Activated naive CD4-positive, alpha-beta T cell treated with Interleukin-2 at 50 U/mL for 16 hours (primary cell): ENCODE measurements around the gene ZNF620.
"Not testable (repeated sequence)": the region's sequence is repeated elsewhere in the genome, so short reads cannot be mapped to it uniquely, and the experiment has no call there.

Experiments used
- DNase-seq: peaks from one replicate; pipeline ENCODE4 v3.0.0-alpha.2; 2020

ZNF620 gene

DNA sequence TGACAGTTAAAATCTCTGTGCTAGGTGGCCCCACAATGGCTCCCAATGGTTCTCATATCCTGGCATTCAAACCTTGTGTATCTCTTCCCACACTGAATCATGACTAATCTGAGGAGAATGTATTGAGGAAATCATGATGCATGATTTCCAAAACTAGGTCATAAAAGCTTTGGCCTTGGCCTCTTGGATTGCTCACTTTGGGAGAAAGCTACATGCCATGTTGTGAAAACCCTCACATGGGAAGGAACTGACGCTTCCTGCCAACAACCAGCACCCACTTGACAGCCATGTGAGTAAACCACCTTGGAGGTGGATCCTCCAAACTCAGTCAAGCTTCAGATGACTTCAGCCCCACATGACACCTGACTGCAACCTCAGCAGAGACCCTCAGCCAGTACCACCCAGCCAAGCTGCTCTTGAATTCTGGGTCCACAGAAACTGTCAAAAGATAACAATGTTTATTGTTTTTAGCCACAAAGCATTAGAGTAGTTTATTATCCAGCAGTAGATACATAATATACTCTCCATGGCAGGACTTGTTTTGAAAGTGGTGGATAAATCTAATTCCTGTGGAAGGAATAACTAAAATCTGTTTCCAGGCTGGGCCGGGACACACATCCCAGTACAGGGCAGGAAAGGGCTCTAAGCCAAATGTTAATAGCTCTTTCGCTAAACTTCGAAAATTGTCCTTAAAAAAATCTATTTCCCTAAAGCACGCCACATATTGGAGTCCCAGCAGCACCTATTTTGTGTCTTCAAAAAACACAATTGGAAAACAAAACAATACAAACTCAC, 1.0 kb upstream of the ZNF620 start:
- no peak for DNase-seq

DNA sequence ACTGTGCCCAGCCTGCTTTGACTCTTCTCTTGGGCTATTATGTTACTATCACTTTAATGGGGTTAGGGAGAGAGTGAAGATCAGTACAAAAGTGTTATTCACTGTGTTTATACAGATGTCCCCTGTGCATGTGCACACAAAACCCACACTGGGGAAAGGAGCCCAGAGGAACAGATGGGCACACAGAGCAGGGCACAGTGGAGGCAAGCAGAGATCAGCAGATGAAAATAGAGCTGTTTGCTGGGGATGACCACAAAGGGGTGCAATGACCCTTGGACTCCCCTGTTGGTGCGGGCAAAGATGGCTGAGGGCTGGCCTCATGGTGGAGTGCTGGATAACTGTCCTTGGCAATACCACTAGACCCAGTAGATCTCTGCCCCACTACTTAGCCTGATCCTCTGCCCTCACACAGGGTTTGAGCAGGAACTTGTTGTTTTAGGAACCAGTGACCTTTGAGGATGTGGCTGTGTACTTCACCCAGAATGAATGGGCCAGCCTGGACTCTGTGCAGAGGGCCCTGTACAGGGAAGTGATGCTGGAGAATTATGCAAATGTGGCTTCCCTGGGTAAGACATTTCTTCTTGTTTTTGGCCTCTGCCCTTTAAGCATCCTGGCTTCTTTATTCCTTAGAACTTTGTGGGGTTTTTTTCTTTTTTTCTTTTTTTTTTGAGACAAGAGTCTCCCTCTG, 5.3 kb downstream of the ZNF620 start:
- no peak for DNase-seq

DNA sequence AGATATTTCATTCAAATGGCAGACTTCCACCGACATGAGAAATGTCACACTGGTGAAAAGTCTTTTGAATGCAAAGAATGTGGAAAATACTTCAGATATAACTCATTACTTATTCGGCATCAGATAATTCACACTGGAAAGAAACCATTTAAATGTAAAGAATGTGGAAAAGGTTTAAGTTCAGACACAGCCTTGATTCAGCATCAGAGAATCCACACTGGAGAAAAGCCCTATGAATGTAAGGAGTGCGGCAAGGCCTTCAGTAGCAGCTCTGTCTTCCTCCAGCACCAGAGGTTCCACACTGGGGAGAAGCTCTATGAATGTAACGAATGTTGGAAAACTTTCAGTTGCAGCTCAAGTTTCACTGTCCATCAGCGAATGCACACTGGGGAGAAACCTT, 10.4 kb downstream of the ZNF620 start:
- no peak for DNase-seq

DNA sequence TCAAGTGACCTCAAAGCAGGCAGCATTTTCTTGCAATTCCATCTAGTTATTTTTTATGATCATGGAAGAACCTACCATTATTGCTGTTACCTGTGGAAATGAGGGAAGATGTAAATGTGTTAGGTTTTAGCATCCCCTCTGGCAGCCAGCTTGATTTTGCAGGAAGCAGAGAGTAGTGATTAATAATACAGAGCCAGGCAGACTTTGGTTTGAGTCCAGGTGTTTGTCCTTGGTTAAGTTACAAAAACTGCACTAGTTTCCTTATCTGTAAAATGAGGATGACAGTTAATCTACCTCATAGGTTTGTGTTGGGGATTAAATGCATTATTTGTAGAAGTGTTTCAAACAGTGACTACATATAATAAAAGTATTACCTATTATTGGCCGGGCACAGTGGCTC, 12.2 kb downstream of the ZNF620 start:
- no peak for DNase-seq

DNA sequence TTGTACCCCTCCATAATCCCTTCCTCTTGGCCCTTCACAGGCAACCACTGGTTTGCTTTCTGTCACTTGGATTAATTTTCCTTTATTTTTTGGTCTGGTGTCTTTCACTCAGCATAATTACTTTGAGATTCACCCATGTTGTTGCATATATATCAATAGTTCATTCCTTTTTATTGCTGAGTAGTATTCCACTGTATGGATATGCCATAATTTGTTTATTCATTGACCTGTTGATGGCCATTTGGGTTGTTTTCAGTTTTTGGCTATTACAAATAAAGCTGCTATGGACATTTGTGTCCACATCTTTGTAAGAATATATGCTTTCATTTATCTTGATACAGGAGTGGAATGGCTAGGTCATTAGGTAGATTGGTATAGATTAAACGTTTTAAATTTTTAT, 13.0 kb downstream of the ZNF620 start:
- DNase-seq, result no peak

DNA sequence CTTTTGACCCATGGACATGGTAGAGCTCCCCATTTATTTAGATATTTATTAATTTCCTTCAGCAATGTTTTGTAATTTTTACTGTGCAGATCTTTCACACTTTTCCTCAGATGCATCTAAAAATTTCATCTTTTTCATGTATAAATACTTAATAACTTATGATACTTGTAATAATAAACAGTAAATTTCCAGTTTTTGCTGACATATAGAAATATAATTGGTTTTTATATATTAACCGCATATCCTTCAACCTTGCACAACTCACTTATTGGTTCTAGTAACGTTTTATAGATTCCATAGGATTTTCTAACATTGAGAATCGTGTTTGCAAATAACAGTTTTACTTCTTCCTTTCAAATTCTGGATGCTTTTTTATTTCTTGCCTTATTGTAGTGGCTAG, 15.4 kb downstream of the ZNF620 start:
- DNase-seq, result no peak

DNA sequence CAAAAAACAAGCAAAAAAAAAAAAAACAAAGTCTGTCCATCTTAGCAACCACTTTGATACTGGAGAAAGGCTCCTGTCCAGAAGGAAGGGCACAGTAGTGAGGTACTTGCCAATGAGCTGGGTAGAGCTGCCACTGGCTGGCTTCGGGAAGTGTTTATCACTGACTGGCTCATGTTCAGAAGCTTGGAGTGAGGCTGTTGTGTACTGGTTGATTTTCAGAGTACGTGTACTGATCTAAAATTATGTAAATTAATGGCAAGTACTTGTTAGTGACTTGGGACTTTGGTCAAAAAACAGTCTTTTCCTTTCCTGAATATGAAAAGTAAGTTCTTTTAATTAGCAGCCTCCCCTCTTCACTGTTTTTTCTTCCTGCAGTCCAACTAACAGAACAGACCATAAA, 17.9 kb downstream of the ZNF620 start:
- no peak for DNase-seq

DNA sequence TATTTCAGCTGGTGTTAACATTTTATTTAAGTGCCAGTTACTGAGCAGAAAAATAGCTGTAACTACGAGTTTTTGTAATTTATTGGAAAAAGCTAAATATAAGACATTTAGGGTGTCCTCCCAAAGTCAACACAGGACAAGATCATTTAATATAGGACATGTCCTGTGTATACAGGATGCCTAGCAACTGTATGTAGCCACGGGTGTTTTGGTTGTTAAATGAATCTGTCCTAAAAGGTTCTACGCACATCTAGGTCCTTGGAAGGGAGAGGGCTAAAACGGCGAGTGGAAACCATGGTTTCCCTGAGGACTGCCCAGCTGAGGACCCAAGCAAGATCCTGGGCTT, 18.4 kb downstream of the ZNF620 start:
- DNase-seq, result no peak

DNA sequence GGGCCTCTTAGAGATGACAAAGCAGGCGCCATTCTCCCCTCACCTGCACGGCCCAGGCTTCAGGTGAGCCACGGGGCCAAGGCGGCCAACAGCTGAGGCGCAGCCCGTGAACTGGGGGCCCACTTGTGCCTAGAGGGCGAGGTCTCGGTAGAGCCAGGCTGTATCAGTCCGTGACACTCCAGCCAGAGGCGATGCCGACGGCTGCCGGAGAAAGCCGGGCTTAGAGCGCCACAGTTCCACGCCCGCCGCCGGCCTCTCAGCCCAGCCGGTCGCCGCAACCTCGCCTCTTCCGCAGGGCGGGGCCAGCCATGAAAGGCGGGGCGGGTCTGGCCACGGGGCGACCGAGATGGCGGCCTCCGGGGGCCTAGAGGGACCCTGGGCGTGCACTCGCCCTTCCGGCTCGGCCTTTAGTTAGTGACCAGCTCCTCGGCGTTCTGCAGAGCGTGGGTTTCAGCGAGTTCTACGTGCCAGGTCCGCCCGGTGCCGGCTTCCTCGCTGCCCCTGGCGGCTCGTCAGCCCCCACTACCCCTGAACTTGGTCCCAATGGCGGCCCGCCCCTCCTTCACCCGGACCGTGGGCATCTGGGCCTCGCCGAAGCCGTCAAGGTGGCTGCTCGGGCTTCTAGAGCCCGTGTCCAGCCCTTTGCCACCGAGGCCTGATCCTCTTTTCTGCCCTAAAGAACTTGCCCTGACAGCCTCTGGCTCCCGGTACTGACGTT, 18.9 kb downstream of the ZNF620 start, which contains the start of gene ZNF621:
Gene ZNF621 (plus strand): TSS at position 393 of the 718 bp plus-strand sequence. CDS start 881 bp downstream, outside the sequence.
- peak; percentile 86 for DNase-seq

DNA sequence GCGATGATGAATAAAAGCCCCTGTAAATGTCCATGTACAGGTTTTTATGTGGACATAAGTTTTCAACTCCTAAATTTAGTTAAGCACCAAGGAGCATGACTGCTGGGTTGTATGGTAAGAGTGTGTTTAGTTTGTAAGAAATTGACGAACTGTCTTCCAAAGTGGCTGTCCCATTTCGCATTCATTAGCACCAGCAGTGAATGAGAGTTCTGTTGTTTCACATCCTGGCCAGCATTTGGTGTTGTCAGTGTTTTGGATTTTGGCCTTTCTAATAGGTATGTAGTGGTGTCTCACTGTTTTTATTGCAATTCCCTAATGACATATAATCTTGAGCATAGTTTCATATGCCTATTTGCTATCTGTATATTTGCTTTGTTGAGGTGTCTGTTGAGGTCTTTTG, 22.6 kb downstream of the ZNF620 start:
- no peak for DNase-seq

DNA sequence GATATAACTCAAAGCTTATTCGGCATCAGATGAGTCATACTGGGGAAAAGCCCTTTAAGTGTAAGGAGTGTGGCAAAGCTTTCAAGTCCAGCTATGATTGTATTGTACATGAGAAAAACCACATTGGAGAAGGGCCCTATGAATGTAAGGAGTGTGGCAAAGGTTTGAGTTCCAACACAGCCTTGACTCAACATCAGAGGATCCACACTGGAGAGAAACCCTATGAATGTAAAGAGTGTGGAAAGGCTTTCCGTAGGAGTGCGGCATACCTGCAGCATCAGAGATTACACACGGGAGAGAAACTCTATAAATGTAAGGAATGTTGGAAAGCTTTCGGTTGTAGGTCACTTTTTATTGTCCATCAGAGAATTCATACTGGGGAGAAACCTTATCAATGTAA, 26.4 kb downstream of the ZNF620 start:
- DNase-seq, result no peak

DNA sequence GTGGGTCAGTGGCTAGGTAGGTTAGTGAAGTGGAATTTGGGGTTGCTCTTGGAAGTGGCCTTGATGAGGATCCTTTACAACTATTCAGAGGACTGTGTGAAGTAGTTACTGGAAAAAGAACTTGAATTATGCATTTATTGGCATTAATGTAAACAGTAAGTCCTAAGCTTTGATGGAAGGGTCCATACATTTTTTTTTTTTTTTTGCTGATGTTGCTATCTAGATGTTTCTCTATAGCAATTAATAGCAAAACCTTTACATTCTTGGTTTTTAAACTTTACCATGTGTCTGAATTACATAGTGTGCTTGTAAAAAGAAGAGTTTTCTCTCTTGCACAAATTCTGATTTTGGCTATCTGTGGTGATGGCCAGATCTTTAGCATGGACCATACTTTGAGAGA, 28.4 kb downstream of the ZNF620 start:
- no peak for DNase-seq

DNA sequence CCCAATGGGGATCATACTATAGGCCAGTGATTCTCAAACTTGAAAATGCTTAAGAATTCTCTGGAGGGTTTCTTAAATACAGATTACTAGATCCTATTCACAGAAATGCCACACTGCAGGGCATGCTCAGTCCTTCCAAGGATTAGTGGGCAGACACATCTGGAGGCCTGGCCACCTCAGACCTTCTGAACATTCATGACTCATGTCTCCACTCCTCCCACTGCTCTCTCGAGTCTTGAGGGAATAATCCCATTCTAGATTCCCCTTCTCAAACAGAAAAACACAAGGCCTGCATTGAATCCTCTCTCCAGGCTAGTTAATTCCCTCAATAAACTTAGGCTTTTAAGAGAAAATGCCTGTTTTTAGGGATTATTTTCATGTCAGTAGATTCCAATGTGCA, 41.0 kb downstream of the ZNF620 start:
- DNase-seq, result no peak

DNA sequence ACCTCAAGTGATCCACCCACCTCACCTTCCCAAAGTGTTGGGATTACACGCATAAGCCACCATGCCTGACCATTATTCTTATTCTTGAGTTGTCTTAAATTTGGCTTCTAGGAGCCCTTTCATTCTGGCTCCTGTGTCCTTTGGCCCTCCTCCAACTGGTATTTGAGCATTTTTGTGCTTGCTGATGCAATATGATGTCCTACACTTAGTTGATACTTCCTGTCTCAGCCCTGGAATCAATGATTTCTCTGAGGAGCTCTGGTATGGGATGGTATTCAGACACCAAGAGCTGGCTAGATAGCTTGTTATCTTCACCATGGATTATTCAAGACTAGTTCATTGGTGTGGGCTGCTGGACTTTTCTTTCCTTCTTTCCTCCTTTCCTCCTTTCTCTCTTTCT, 44.3 kb downstream of the ZNF620 start:
- DNase-seq, result no peak

DNA sequence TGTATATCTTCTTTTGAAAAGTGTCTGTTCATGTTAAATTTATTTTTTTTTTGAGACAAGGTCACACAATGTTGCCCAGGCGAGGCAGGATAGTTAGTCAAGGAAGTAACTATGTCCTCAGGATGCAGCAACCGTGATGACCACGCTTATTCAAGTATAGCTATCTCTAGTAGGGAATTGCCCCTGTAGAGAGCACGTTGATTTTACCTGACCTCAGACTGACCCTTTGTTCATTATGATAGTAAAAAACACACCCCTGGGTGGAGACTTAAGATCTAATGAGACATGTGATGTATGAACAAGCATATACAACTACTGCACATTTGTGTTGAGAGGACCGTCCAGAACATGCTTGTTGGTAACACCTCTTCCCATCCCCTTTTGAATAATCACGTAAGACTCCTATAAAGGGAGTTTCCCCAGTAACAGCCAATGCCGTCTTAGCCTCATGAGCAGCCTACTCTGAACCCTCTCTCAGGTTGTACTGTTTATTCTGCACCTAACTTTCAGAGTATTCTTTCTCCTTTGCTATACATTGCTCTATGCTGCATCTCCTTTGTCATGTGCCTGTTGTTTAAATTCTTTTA, 51.8 kb downstream of the ZNF620 start:
- no peak for DNase-seq

DNA sequence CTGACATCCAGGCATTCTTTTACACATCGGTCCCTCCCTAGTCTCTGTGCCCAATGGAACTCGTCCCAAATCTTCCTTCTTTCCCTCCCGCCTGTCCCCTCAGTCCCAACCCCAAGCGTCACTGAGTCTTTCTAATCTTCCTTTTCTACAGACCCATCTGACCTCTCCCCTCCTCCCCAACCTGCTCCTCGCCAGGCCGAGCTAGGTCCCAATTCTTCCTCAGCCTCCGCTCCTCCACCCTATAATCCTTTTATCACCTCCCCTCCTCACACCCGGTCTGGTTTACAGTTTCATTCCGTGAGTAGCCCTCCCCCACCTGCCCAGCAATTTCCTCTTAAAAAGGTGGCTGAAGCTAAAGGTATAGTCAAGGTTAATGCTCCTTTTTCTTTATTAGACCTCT, 56.6 kb downstream of the ZNF620 start:
- not testable (repeated sequence) for DNase-seq

DNA sequence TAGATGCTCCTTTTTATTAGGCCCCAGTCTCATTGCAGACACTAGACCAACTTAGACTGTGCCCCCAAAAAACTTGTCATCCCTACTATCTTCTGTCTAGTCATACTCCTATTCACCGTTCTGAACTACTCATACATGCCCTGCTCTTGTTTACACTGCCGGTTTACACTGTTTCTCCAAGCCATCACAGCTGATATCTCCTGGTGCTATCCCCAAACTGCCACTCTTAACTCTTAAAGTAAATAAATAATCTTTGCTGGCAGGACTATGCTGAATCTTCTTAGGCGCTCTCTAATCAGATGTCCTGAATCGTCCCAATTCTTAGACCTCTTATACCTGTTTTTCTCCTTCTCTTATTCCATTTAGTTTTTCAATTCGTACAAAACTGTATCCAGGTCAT, 59.8 kb downstream of the ZNF620 start:
- not testable (repeated sequence) for DNase-seq

DNA sequence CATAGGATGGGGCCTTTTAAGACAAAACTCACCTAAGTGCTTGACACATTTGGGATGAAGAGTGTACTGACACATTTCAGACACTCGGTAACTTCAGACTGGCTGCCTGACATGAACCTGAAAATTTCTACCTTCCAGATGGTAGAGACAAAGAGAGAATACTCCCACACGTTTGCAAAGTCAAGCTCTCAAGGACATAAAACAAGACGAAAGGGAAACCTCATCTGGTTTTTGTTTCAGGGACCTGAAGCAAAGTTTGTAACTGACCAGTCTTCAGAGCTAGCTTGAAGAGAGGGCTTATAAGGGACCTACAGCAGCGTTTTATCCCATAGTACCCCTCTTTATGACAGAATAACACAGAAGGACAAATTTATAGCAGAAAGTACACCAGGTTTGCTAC, 60.9 kb downstream of the ZNF620 start:
- DNase-seq, result no peak
